LHCN-M2 (cell line): Measurements from ENCODE around the gene OR56B1. TPM values are rescaled to one million over a fixed set of nuclear protein-coding genes. Genes with fewer than 3 reads are reported as not detected.
"Not testable (repeated sequence)": the region's sequence is repeated elsewhere in the genome, so short reads cannot be mapped to it uniquely, and the experiment has no call there.

Experiments used
- DNase-seq: peaks from one replicate; pipeline ENCODE4 v3.0.0-alpha.2; 2012; ENCODE audit warnings: low read depth
- polyA plus RNA-seq: library from polyadenylated mRNA; unstranded; fragments of >200 nt; gene quantifications from one replicate; pipeline ENCODE4 v1.2.1, GENCODE V29; 2012; ENCODE audit warnings: missing spikeins
- total RNA-seq: library from RNA; depleted of rRNA; stranded (reverse); fragments of >200 nt; gene quantifications from 2 replicates; pipeline ENCODE4 v1.2.3, GENCODE V29; 2014; rRNA removed

OR56B1 gene, protein sequence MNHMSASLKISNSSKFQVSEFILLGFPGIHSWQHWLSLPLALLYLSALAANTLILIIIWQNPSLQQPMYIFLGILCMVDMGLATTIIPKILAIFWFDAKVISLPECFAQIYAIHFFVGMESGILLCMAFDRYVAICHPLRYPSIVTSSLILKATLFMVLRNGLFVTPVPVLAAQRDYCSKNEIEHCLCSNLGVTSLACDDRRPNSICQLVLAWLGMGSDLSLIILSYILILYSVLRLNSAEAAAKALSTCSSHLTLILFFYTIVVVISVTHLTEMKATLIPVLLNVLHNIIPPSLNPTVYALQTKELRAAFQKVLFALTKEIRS
- not detected in 2 replicates for total RNA-seq
- polyA plus RNA-seq: not detected

DNA sequence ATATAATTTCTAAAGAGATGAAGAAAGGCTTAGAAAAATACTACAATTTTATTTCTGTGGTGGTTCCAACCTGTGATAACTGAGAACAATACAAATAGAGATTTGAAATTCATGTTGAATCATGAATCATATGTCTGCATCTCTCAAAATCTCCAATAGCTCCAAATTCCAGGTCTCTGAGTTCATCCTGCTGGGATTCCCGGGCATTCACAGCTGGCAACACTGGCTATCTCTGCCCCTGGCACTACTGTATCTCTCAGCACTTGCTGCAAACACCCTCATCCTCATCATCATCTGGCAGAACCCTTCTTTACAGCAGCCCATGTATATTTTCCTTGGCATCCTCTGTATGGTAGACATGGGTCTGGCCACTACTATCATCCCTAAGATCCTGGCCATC, at the start of gene OR56B1:
OR56B1 (plus strand) TSS at position 53 of the 400 bp plus-strand sequence; CDS start at position 122, 69 bp downstream.
- peak; percentile 41 for DNase-seq

DNA sequence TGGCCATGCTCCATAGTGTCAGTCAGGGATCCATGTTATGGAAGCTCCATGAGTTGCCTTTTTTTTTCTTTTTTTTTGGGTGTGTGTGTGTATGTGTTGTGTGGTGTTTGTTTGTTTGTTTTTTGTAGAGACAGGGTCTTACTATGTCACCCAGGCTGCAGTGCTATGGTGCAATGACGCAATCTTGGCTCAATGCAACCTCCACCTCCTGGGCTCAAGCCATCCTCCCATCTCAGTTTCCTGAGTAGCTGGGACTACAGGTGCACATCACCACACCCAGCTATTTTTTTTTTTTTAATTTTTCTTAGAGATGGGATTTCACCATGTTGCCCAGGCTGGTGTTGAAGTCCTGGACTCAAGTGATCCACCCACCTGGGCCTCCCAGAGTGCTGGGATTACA, 47.8 kb upstream of the OR56B1 start:
- DNase-seq: no peak

DNA sequence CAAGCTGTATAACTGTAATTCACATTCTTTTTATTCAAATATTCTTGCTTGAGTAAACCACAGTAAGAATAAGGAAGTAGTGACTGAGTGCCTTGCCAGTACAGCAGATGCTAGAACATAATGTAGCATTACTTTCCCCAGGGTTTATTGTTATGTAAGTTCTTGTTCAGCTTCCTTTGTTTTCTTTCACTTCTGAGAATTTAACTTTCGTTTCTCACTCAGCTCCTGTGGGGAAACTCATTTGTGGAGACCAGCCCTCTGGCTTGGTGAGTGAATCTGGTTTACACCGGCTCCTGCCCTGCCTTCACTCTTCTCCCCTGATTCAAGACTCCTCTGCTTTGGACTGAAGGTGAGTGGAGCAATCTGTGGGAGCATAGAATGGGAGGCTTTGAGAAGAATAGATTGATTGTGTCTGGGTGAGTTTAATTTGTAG, 46.7 kb upstream of the OR56B1 start, which contains the start of gene TRIM22:
TRIM22 (plus strand) TSS at position 240 of the 433 bp plus-strand sequence. CDS start 6,443 bp downstream, outside the sequence.
- peak; percentile 91 for DNase-seq

DNA sequence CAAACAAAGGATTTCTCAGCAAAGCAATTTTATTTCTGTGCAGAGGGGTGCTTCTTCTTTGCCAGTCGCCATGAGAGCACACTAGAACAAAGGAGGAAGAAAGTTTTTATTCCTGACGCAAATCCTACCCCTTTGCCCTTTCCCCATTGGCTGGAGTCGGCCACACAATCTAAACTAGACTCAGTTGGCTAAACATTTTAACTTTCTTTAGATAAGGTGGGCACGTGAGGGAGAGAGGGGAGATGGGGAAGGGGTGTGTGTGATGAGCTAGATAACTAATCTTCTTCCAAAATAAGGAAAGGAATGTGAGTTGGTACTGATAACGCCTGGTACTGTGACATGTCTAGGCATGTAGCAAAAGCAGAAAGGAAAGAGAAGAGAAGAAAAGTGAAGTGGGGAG, 46.0 kb upstream of the OR56B1 start:
- DNase-seq: peak; percentile 56

DNA sequence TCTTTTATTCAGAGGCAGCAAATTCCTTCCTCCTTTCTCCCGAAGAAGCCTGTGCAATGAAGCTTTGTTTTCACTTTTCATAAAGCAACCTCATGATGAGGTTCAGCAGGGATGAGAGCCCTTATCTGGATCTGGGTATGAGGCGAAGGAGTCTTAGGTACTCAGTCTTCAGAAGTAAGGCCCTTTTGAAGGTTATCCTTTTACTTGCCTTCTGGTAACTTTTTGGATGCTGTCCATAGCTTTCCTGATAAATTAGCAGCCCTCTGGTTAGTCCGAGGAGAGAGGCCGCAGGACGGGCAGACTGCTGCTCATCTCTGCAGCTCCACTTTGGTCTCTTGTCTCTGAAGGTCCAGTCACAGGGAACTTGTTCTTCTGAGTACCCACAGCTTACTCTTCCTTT, 45.5 kb upstream of the OR56B1 start:
- peak; percentile 50 for DNase-seq

DNA sequence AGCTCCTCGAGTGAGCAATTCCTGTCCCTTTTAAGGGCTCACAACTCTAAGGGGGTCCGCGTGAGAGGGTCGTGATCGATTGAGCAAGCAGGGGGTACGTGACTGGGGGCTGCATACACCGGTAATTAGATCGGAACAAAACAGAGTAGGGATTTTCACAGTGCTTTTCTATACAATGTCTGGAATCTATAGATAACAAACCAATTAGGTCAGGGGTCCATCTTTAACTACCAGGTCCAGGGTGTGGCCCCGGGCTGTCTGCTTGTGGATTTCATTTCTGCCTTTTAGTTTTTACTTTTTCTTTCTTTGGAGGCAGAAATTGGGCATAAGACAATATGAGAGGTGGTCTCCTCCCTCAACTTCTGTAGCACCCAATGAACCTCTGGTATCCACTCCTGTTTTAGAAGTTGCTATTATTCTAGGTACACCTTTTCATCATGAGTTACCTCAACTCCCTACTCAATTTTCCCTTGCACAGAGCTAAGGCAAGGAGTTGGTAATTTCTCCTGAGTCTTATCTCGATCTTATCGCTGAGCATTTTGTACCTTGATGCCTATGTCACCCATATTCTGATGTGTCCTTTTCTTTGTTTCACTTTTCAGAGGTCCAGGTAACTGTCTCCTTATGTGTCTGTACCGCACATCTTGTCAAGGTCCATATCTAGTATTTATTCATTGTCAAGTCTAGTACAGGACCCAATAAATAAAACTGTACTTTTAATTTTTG, 44.8 kb upstream of the OR56B1 start:
- DNase-seq: not testable (repeated sequence)

DNA sequence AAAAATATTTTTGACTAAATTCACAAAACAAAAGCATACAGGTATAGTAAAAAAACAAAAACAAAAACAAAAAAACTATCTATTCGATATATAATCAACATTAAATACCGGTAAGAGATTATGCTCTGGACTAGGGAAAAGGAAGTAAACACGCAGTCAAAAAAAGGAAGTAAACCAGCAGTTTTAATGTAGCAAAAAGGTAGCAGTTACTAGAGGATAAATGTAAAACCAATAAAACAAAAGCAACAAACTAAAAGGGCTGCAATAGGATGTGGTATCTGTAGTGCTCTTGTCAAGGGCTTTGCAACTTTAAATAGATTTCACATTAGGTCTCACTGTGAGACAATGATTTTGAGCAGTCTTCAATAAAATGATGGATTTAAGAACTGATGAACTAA, 44.3 kb upstream of the OR56B1 start:
- no peak for DNase-seq

DNA sequence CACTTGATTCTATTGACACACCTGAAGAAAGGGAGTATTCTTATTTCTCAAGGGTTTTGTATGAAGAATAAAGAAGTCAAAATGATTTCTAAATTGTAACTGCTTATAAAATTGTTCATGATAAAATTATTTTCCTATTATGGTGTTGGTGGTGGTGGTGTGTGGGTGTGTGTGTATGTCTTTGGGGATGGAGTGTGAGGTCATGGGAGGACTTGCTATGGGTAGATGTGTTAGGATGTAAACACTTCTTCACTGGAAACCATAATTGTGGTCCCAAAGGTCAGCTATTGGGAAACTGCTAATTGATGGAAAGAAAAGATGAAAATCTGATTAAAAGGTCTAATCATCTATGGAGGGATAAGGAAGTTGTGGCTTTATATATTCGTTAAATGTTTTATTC, 41.6 kb upstream of the OR56B1 start:
- DNase-seq: no peak

DNA sequence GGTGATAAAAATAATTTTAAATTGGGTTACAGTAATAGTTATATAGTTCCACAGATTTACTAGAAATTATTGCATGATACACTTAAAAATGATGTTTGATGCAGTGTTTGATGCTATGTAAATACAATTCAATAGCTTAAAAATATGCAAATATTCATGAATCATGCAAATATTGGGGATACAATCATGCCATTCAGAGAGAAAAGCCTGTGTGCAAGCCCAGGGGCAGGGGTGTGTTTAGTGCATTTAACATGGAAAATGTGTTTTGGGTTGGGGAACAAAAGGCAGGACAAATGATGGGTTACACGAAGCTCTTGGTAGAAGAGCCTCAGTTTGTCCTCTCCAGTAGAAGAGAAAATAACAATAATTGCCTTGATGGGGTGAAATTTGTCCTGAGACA, 40.7 kb upstream of the OR56B1 start:
- DNase-seq: no peak

DNA sequence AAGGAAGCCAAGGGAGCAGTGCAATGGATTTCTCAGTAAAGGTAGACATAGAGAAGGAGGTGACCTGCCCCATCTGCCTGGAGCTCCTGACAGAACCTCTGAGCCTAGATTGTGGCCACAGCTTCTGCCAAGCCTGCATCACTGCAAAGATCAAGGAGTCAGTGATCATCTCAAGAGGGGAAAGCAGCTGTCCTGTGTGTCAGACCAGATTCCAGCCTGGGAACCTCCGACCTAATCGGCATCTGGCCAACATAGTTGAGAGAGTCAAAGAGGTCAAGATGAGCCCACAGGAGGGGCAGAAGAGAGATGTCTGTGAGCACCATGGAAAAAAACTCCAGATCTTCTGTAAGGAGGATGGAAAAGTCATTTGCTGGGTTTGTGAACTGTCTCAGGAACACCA, 40.0 kb upstream of the OR56B1 start:
- peak; percentile 82 for DNase-seq

DNA sequence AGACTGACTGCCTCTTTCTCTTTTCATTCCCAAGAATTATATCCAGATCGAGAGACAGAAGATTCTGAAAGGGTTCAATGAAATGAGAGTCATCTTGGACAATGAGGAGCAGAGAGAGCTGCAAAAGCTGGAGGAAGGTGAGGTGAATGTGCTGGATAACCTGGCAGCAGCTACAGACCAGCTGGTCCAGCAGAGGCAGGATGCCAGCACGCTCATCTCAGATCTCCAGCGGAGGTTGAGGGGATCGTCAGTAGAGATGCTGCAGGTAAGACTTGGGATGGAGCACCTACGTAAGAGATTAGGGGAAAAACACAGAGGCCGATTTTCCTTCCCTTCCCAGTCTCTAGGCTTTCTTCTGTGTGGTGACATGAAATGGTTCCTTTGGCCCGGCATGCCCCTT, 38.0 kb upstream of the OR56B1 start:
- no peak for DNase-seq

DNA sequence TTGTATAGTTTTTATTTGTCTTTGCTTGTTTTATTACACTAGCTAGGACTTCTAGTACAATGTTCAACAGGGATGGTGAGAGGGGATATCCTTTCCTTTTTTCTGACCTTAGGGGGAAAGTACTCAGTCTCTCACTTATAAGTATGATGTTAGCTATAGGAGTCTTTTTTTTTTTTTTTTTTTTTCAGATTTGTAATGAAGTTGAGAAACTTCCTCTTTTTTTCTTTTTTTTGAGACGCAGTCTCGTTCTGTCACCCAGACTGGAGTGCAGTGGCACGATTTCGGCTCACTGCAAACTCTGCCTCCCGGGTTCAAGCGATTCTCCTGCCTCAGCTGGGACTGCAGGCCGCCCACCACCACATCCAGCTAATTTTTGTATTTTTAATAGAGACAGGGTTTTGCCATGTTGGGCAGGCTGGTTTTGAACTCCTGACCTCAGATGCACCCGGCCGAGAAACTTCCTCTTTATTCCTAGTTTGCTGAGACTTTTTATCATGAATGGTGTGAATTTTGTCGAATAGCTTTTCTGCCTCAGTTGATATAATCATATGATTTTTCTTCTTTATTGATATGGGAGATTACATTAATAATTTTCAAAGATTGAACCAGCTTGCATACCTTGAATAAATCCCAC, 35.7 kb upstream of the OR56B1 start:
- DNase-seq: no peak

DNA sequence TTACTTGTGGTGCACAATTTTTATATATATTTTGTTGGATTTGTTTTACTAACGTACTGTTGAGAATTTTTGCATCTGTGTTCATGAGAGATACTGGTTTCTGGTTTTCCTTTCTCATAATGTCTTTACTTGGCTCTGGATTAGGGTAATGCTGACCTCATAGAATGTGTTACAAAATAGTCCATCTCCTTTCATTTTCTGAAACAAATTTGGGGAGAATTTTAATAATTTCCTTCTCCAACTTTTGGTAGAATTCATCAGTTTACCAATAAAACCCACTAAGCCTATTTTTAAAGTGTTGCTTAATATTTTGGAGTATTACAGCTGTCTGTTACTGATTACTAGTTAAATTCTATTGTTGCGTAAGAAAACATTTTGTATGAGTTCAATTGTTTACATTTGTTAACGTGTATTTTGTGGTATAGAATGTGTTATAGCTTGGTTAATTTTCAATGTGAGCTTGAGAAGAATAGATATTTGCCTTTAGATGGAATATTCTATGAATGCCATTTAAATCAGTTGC, 35.1 kb upstream of the OR56B1 start:
- no peak for DNase-seq

DNA sequence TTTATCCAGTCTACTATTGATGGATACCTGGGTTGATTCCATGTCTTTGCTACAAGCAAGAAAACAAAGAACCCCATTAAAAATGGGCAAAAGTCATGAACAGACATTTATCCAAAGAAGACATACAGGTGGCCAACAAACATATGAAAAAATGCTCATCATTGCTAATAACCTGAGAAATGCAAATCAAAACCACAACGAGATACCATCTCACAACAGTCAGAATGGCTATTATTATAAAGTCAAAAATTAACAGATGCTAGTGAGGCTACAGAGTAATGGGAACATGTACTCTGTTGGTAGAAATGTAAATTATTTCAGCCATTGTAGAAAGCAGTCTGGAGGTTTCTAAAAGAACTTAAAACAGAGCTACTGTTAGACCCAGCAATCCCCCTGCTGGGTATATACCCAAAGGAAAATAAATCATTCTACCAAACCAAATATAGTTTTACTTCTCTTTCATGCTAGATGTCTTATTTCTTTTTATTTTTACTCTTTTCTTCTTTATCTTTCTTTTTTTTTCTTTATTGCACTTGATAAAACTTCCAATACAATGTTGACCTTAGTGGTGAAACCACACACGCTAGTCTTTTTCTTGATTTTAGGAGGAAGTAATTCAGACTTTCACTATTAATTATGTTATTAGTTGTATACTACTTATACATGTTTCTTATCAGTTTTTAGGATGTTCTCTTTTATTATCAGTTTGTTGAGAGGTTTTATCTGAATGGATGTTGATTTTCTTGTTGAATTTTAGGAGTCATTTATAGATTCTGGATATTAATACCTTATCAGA, 32.3 kb upstream of the OR56B1 start:
- no peak for DNase-seq

DNA sequence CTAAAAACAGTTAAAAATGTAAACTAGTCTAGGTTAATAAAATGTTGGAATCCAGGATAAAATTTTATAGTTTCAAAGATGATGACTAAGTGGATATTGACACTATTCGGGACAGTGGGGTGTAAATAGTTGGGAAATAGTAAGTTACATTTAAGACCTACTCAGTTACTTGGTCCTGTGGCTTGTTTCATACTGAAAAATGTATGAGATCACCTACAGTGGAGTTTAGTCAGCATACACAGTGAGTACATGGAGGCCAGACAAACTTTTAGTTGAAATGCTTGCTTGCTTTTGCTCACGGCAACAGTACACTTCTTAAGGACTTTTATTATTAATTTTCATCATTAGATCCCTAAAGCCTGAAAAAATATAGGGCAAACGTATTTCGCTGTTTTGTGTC, 30.6 kb upstream of the OR56B1 start:
- peak; percentile 18 for DNase-seq

DNA sequence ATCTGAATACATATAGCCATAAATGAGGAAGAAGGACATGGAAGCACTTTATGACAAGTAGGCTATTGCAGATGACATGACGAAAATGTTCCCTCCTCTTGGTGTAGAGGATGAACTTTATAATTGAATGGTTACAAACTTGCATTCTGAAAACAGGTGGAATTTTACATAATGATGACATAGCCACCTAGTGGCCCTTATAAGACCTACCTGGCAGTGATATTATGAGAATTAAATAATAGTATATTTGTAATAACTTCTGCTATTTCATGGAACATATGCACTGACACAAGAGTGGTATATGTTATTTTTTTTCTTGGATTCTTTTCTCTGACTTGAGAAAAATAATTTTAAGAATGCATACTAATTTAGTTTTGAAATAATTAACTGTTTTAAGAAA, 23.7 kb upstream of the OR56B1 start:
- no peak for DNase-seq

DNA sequence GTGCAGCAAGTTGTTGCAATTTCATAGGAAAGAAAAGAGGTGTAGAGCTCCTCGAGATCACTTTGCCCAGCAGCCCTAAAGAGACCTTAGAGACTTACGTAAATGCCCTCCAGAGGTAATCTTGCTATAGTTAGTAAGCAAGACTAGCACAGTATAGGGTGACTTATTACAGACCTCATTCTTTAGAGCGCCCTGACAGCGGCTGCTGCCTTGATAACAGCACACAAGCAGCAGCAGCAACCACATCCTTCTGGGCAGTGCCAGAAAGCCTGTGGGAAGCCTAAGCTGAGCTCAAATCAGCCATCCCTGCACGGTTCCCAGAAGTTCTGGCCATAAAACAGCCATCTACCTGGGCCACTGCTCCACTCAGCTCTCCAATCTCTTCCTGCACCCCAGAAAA, 22.6 kb upstream of the OR56B1 start:
- no peak for DNase-seq

DNA sequence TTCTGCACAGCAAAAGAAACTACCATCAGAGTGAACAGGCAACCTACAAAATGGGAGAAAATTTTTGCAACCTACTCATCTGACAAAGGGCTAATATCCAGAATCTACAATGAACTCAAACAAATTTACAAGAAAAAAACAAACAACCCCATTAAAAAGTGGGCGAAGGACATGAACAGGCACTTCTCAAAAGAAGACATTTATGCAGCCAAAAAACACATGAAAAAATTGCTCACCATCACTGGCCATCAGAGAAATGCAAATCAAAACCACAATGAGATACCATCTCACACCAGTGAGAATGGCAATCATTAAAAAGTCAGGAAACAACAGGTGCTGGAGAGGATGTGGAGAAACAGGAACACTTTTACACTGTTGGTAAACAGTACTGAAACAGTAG, 19.7 kb upstream of the OR56B1 start:
- DNase-seq: not testable (repeated sequence)

DNA sequence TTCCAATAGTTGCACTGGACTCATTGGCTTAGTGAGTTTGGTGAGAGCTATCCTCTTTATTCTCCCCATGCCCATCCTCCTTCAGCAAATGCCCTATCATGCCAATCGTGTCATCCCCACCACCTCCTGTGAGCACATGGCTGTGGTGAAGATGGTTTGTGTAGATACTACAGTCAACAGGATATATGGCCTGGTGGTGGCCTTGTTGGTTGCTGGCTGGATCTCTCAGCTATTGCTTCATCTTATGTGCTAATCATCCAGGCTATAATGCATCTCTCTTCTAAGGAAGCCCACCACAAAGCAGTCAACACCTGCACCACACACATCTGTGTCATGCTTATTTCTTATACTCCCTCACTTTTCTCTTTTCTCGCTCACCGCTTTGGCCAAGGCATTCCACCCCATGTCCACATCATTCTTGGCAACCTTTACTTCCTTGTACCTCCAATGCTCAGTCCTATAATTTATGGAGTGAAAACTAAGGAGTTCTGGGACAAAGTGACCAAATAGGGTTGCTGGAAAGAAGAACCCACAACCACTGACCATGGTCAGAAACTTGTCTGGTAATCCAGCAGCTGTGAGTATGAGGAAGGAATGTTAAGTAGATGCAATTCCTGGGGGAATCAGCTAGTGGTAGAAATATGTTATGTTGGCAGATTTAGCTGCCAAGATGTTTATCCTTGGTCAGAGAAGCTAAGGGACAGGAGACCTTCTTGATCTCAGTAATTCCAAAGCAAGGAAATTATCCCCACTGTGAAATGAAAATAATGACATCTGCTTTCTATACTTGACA, 16.3 kb upstream of the OR56B1 start:
- DNase-seq: peak; percentile 65

DNA sequence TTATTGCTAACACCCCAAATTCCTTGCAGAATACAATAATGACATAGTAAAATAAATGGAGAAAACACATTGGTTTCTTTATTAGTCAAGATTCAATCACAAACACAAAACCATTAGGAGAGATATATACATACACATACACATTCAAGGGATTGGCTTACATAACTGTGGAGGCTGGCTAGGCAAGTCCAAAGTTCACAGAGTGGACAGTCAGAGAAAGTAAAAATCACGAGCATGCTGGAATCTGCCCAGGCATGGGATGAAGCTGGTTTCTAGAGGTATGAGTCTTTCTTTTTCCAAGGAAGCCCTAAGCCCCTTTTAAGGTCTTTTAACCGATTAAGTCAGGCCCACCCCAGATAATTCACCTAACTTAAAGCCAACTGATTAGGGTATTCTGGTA, 13.6 kb upstream of the OR56B1 start:
- no peak for DNase-seq

DNA sequence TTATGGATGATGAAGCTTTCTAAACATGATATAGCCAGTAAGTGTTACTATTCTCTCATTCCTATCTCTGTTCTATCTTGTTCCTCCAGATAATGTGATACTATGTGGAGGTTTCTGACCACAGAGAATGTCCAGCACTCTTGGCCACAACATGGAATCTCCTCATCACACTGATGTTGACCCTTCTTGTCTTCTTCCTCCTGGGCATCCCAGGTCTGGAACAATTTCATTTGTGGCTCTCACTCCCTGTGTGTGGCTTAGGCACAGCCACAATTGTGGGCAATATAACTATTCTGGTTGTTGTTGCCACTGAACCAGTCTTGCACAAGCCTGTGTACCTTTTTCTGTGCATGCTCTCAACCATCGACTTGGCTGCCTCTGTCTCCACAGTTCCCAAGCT, 9.9 kb upstream of the OR56B1 start:
- no peak for DNase-seq
